GM21381 (cell line): ENCODE data around the gene CMTM2.
"Not testable (repeated sequence)": the region's sequence is repeated elsewhere in the genome, so short reads cannot be mapped to it uniquely, and the experiment has no call there.

Experiments
- ATAC-seq: cut with Tn5 transposase; IDR thresholded peaks from one replicate; pipeline ENCODE4 v1.9.1; 2021; ENCODE audit warnings: mild to moderate bottlenecking, moderate library complexity; ENCODE audit not compliant: unreplicated experiment

CMTM2 gene

GRCh38 chr16:66581246-66581952, 2.1 kb downstream of the CMTM2 start:
- no peak for ATAC-seq

GRCh38 chr16:66585481-66586239, 6.4 kb downstream of the CMTM2 start:
- ATAC-seq, result no peak

GRCh38 chr16:66587881-66588600, 8.8 kb downstream of the CMTM2 start:
- no peak for ATAC-seq

- peak; percentile 77 for ATAC-seq
Observed at GRCh38 chr16:66588981-66589713, 9.9 kb downstream of the CMTM2 start.

GRCh38 chr16:66590322-66590721, 11.1 kb downstream of the CMTM2 start:
- no peak for ATAC-seq

DNA sequence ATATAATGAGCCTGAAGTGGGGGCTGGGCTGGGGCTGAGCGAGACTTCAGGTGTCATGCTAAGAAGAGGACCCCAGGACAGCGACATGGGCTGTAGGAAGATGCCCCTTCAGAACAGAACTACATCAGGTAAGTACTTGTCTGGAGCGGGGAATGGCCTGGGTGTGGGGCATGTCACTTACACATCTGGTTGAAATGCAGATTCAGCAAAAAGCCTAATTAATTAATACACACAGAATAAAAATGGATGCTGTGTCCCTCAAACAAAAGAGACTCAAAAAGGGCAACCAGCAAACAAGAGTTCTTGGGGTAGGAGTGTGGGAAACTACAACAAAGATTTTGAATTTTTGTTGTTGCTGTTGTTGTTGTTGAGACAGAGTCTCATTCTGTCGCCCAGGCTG, 11.8 kb downstream of the CMTM2 start:
- ATAC-seq, result no peak

GRCh38 chr16:66592241-66592640, 13.0 kb downstream of the CMTM2 start:
- ATAC-seq, result no peak

GRCh38 chr16:66592814-66593213, 13.6 kb downstream of the CMTM2 start:
- no peak for ATAC-seq

DNA sequence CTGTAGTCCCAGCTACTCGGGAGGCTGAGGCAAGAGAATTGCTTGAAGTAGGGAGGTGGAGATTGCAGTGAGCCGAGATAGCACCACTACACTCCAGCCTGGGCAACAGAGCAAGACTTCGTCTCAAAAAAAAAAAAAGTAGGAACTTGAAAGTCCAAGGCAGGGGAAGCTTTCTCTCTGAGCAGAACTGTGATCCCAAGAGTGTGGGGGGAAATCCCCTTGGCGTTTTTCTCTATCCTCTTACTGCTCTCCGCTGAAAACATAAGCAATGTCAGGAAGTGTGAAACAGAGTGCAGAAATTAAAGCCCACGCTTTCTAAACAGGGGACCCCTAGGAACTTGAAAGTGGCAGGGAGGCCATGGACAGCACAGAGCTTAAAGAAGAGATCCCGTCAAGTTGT, 15.5 kb downstream of the CMTM2 start:
- no peak for ATAC-seq

DNA sequence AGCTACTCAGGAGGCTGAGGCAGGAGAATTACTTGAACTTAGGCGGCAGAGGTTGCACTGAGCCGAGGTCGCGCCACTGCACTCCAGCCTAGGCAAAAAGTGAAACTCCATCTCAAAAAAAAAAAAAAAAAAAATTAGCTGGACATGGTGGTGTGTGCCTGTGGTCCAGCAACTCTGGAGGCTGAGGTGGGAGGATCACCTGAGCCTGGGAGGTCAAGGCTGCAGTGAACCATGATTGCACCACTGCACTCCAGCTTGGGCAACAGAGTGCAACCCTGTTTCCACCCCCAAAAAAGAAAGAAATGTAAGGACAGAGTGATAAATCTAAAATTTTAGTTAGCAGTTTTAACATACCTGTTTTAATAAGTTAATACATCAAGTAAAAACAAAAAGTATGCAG, 17.3 kb downstream of the CMTM2 start:
- not testable (repeated sequence) for ATAC-seq

DNA sequence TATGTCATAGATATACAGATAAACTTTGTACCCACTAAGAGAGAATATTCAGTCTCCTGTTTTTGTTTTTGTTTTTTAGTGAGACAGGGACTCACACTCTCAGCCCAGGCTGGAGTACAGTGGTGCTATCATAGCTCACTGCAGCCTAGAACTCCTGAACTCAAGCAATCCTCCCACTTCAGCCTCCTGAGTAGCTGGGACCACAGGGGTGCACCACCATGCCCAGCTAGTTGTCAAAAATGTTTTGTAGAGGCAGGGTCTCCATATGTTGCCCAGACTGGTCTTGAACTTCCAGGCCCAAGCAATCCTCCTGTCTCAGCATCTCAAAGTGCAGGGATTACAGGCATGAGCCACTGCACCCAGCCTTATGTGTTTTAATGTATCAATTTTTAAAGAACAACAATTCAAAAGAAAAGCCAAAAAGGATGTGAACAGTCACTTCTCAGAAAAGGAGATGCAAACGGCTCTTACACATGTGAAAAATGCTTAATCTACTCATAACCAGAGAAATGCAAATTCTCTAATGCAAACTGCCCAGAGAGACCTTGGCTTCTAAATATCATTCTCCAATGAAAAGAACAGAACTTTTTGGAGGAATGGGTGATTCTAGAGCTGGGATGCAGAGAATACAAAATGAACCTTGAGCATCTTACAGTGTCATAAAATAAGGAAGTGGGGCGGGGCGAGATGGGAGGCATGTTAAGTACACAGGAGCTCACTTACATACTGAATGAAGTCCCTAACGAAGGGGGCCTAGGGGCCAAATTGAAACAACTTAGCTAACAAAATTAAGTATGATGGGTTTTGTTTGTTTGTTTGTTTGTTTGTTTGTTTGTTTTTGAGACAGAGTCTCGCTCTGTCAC, 18.0 kb downstream of the CMTM2 start:
- no peak for ATAC-seq

DNA sequence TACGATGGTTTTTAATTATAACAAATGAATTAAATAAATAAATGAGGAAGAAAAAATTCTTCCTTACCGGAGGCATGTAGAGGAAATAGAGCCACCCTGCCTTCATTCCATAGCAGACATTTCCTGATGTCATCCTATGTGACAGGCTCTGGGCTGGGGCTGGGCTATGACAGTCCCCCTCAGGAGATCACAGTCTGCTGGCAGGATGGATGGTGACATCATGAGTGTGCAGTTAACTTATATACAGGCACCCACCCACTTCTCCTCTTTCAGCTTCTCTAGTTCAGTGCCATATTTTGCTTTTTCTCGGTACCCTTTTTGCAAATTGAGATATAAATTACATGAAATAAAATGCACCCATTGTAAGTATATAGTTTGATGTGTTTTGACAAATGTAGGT, 18.8 kb downstream of the CMTM2 start:
- ATAC-seq, result no peak

DNA sequence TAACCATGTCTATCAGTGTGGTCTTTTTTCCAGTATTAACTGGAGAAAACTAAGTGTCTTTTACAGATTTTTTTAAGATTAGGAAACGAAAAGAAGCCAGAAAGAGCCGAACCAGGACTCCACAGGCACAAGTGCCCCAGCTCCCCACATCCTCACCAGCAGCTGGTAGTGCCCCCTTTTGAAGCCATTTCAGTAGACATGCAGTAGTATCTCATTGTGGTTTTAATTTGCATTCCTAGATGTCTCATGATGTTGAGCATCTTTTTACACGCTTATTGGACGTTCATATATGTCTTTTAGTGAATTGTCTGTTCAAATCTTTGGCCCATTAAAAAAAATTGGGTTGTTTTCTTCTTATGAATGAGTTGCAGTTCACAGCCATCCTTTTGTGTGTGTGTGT, 20.5 kb downstream of the CMTM2 start:
- no peak for ATAC-seq

DNA sequence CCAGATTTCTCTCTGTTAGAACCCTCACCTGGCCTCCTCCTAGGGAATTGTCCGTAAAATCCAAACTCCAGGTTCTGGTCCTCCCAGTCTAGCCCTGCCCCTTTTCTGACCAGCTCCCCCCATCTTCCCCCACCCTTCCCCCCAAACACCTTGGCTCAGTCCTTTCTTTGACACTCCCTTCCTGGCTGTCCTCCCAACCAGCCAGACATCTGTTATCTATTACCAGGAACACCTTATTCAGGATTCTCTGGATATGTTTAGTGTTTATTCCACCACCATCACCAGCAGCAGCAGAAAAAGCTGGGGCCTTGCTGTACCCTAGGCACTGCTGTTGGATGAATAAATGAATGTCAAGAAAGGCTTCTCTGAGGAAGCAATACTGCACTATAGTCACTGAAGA, 21.2 kb downstream of the CMTM2 start:
- ATAC-seq, result no peak

- no peak for ATAC-seq
Observed at GRCh38 chr16:66601471-66601870, 22.2 kb downstream of the CMTM2 start.

- ATAC-seq, result no peak
Observed at GRCh38 chr16:66603537-66604375, 24.5 kb downstream of the CMTM2 start.

GRCh38 chr16:66604376-66605176, 25.3 kb downstream of the CMTM2 start, which contains the start of gene CMTM3:
Gene CMTM3 (plus strand): TSS chr16:66604704. CDS start chr16:66604806, 102 bp downstream.
- peak; percentile 47 for ATAC-seq
